Measurements from ENCODE around the gene TAPBPL.
"Not testable (repeated sequence)": the region's sequence is repeated elsewhere in the genome, so short reads cannot be mapped to it uniquely, and the experiment has no call there.

Gene TAPBPL

DNA sequence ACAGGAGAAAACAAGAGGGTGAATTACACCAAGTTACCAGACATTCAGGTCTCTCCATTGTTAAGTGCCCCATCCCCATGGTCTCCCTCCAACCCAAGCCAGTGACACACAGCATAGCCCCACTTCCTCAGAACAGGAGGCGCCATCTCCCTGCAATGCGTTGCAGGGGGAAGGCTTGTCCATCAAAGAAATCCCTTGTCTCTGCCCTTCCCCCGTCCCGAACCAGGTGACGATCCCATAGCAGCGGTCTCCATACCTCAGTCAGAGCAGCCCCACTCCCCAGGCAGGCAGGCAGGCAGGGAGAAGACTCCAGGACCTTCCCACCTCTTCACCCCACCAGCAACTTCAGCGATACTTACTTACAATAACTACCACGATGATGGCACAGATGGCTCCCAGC lies 12.7 kb downstream of the TAPBPL start:
- Histone ChIP-seq H3K27ac (no peak overlapping the region), H3K4me1 (ENCODE audit: low read depth, poor library complexity, severe bottlenecking) (peaks cover 40% of the 10 kb centered on the region), H3K4me3 (IDR thresholded peaks at IDR 0.05; ENCODE audit: insufficient read depth, low read depth, low read length) (no peak overlapping the region), H4K20me1 (ENCODE audit: insufficient read depth) (no peaks in the 10 kb centered on the region), H3K4me2 (no peak overlapping the region), H3K27me3 (ENCODE audit: insufficient read depth, low read depth) (no peaks in the 10 kb centered on the region), H3K9ac (no peak overlapping the region), H2AFZ (ENCODE audit: low read depth) (no peak overlapping the region), H3K79me2 (ENCODE audit: insufficient read depth, low read depth) (no peaks in the 10 kb centered on the region; the same call in 1 of the 2 replicates), H3K36me3 (ENCODE audit: insufficient read depth) (no peaks in the 10 kb centered on the region)
- TF ChIP-seq CTCF (conservative IDR thresholded peaks at IDR 0.05; ENCODE audit: low read depth, low read length), result no peak

- Histone ChIP-seq H3K4me2 (no peak overlapping the region), H3K4me1 (ENCODE audit: low read depth, poor library complexity, severe bottlenecking) (peaks cover 33% of the 10 kb centered on the region), H3K4me3 (IDR thresholded peaks at IDR 0.05; ENCODE audit: insufficient read depth, low read depth, low read length) (no peak overlapping the region), H3K27ac (no peak overlapping the region), H4K20me1 (ENCODE audit: insufficient read depth) (no peaks in the 10 kb centered on the region), H3K27me3 (ENCODE audit: insufficient read depth, low read depth) (no peaks in the 10 kb centered on the region), H3K36me3 (ENCODE audit: insufficient read depth) (no peaks in the 10 kb centered on the region), H3K9ac (no peak overlapping the region), H2AFZ (ENCODE audit: low read depth) (no peak overlapping the region), H3K79me2 (ENCODE audit: insufficient read depth, low read depth) (no peaks in the 10 kb centered on the region; the same call in 1 of the 2 replicates)
- TF ChIP-seq CTCF (conservative IDR thresholded peaks at IDR 0.05; ENCODE audit: low read depth, low read length), result peak; percentile 75
Observed at GRCh38 chr12:6465467-6466183, 13.8 kb downstream of the TAPBPL start.

- Histone ChIP-seq H3K36me3 (ENCODE audit: insufficient read depth) (no peaks in the 10 kb centered on the region), H3K4me3 (IDR thresholded peaks at IDR 0.05; ENCODE audit: insufficient read depth, low read depth, low read length) (no peak overlapping the region), H3K27me3 (ENCODE audit: insufficient read depth, low read depth) (no peaks in the 10 kb centered on the region), H3K9ac (no peak overlapping the region), H2AFZ (ENCODE audit: low read depth) (no peak overlapping the region), H4K20me1 (ENCODE audit: insufficient read depth) (no peaks in the 10 kb centered on the region), H3K27ac (no peak overlapping the region), H3K4me2 (no peak overlapping the region), H3K79me2 (ENCODE audit: insufficient read depth, low read depth) (no peaks in the 10 kb centered on the region; the same call in 1 of the 2 replicates), H3K4me1 (ENCODE audit: low read depth, poor library complexity, severe bottlenecking) (peaks cover 30% of the 10 kb centered on the region)
- TF ChIP-seq CTCF (conservative IDR thresholded peaks at IDR 0.05; ENCODE audit: low read depth, low read length), result no peak
Observed at GRCh38 chr12:6466184-6466573, 14.3 kb downstream of the TAPBPL start.

GRCh38 chr12:6466751-6467150 lies 14.9 kb downstream of the TAPBPL start:
- not testable (repeated sequence) for H3K9ac ChIP-seq; H3K27me3 ChIP-seq (ENCODE audit: insufficient read depth, low read depth); H3K36me3 ChIP-seq (ENCODE audit: insufficient read depth); H2AFZ ChIP-seq (ENCODE audit: low read depth); H3K4me3 ChIP-seq (IDR thresholded peaks at IDR 0.05; ENCODE audit: insufficient read depth, low read depth, low read length); H4K20me1 ChIP-seq (ENCODE audit: insufficient read depth); H3K79me2 ChIP-seq (ENCODE audit: insufficient read depth, low read depth); H3K4me2 ChIP-seq; H3K27ac ChIP-seq
- H3K4me1 ChIP-seq (ENCODE audit: low read depth, poor library complexity, severe bottlenecking), result peaks cover 30% of the 10 kb centered on the region

GRCh38 chr12:6467571-6468282 lies 15.9 kb downstream of the TAPBPL start:
- H3K79me2 ChIP-seq (ENCODE audit: insufficient read depth, low read depth); H3K4me3 ChIP-seq (IDR thresholded peaks at IDR 0.05; ENCODE audit: insufficient read depth, low read depth, low read length); H3K27me3 ChIP-seq (ENCODE audit: insufficient read depth, low read depth); H3K36me3 ChIP-seq (ENCODE audit: insufficient read depth); H2AFZ ChIP-seq (ENCODE audit: low read depth); H3K27ac ChIP-seq; H4K20me1 ChIP-seq (ENCODE audit: insufficient read depth); H3K4me2 ChIP-seq; H3K9ac ChIP-seq: not testable (repeated sequence)
- peaks cover 31% of the 10 kb centered on the region for H3K4me1 ChIP-seq (ENCODE audit: low read depth, poor library complexity, severe bottlenecking)

Measured in KMS-11 (cell line).